ENCODE results near the gene ZBTB45.
"Not testable (repeated sequence)": the region's sequence is repeated elsewhere in the genome, so short reads cannot be mapped to it uniquely, and the experiment has no call there.

ZBTB45 gene

DNA sequence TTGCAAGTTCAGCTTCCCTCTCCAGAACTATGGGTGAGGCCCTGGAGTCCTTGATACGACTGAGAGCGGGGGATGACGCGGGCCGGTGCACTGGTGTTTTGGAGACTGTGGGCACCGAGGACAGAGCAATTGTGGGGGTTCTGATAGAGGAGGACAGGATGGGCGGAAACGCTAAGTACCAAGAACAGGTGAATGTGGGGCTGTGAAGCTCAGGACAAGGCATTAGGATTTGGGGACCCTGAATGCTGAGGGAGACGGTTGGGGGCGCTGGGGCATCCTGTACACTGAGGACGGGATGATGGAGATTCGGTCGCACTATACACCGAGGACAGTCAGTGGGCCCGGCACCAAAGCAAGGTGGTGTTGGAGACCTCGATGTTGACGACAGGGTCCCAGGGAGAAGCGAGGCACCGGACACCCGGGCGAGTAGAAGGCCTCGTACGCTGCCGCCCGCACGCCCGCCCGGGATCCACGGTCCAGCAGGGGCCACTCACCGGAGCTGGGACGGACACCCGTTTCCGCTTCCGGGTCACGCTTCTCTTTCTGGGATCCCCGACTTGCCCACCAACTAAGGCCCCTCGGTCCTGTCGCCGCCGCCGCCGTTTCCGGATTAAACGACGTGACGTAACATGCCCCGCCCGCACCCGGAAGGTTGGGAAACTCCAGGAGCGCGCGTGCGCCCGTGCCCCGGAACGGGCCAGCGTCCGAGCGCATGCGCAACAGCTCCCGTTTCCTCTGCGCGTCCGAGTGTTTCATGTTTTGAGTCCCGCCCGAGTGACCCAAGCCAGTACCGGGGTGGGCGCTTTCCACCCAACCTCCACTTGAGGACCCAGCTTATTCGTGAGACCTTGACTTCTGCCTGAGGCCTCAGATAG, 35.1 kb upstream of the ZBTB45 start, which contains the start of gene CHMP2A:
Gene CHMP2A, minus strand, starts transcription at position 612 of the 875 bp plus-strand sequence. CDS start 893 bp downstream, outside the sequence.
- peak; percentile 96 for DNase-seq

DNA sequence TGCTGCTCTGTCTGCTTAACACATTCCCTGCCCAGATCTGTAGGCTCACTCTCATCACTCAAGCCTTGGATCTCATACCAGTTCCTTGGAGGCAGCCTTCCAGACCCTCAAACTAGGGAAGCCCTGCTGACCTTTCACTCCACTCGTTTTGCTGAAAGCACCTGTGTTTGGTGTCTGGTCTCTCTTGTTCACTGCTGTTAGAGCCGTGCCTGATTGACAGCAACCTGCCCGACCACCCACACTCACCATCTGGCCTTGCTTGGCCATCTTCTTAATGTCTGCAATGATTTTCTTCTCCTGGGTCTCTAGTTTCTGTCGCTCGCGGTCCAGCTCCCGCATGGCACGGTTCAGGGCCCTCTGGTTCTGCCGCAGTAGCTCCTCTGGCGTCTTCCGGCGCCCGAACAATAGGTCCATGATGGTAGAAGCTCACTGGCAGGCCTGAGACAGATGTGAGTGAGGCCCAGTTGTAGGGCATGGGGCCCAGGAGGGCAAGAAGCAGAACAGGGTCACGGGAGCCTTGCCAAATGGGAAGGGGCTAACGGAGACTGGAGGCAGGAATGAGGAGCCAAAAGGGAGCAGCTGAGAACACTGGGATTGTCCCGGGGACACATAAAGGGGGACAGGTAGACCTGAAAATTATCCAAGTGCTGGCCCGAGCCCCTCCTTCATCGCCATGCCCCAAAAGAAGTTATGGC, 34.3 kb upstream of the ZBTB45 start:
- no peak for DNase-seq

DNA sequence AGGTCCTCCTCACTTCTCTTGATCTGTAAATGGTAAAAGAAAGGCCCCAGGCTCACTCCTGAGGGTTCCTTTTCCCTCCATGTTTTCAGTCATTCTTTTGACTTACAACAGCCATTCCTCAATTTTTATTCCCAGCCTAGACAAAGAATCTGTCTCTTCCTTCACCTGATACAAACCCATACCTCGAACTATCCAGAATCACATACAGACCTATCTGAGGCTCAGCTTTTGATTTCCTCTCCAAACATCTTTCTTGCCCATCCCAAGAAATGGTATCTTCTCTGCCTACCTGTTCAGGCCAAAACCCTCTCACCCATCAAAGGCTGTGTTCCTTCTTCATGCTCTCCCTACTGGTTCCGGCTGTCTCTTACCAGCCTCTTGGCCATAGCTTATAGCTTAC, 33.0 kb upstream of the ZBTB45 start:
- DNase-seq: no peak

DNA sequence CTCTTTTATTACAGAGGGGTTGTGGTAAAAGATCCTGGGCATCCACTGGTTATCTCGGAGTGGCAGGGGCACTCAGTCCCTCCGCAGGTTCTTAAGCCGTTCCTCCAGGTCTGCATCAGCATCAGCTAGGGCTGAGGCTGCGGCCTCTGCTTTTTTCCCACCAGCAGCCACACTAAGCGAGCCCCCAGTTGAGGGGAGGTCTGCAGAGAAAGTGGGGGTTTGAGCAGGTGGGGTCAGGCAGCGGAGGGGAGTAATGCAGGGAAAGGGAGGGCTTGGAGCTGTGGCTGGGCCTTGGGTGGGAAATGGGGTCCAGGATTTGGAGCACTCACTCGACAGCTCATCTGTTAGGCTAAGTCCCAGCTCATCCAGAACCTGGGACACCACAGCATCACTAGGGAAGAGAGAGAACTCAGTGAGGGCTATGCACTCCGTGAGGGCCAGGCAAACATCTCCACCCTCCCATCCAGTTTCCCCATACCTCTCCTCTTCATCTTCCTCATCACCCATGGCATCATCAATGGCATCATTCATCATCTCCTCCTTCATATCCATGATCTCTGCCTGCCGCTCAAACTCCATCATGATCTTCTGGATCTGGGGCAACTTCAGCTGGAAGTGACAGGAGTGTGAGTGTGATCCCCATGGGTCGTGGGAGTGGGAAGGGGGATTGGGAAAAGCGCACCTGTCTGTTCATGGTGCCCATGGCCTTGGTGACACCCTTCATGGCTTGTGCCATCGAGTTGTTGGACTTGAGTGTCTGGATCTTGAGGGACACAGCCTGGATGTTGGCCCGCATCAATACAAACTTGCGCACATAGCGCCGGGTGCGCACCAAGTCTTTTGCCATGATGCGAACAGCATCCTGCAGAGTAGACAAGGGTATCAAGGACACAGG, 32.2 kb upstream of the ZBTB45 start:
- DNase-seq: no peak

DNA sequence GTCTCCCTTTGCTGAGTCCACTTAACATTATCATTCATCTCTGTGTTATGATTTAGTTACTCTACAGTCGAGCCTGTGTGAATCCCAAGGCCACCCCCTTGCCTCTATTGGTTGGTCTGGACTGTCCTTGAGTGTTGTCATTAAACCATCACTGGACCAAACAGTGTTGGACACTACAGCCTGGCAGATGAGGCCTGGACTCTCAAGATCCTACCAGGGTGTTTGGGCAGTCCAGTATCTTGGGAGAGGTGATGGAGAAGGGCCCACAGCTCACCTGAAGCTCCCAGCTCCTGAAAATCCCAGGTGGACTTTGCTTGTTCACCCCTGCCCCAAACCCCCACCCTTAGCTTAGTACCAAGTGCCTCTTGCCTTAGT, 31.5 kb upstream of the ZBTB45 start:
- no peak for DNase-seq

DNA sequence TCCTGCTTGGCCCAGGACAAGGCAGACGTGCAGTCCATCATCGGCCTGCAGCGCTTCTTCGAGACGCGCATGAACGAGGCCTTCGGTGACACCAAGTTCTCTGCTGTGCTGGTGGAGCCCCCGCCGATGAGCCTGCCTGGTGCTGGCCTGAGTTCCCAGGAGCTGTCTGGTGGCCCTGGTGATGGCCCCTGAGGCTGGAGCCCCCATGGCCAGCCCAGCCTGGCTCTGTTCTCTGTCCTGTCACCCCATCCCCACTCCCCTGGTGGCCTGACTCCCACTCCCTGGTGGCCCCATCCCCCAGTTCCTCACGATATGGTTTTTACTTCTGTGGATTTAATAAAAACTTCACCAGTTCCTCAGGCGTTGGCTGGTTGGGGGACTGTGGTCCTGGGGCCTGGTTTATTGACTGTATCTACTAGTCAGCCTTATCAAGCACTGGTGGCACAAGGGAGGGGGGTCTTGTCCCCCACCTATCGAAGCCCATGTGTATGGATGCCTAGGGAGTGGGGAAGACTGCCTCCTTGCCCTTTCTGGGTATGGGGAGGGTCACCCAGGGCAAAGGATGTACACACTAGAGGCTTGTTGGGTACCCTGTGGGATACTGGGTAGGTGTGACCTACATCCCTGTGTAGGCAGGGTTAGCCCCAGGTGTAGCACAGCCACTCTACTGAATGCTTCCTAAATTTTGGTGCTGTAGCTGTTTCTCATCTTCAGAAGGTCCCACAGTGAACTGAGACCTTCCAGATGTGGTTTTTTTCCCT, 30.9 kb upstream of the ZBTB45 start:
- no peak for DNase-seq

DNA sequence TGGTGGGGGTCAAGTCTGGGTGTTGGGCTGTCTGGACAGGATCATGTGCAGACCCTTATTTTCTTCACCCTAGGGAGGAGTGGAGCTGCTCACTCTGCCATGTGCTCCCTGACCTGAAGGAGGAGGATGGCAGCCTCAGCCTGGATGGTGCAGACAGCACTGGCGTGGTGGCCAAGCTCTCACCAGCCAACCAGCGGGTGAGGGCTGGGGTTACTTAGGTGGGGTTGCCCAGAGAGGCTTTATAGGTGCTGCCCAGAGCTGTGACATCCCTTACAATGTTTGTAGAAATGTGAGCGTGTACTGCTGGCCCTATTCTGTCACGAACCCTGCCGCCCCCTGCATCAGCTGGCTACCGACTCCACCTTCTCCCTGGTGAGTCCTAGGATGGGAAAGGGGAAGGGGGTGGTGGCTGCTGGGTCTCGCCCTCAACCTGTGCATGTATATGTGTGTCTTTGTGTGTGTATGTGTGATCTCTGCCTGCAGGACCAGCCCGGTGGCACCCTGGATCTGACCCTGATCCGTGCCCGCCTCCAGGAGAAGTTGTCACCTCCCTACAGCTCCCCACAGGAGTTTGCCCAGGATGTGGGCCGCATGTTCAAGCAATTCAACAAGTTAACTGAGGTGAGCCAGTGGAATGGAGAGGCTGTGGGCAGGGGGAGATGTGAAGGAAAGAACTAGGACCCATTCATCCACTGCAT, 30.2 kb upstream of the ZBTB45 start:
- DNase-seq: no peak

DNA sequence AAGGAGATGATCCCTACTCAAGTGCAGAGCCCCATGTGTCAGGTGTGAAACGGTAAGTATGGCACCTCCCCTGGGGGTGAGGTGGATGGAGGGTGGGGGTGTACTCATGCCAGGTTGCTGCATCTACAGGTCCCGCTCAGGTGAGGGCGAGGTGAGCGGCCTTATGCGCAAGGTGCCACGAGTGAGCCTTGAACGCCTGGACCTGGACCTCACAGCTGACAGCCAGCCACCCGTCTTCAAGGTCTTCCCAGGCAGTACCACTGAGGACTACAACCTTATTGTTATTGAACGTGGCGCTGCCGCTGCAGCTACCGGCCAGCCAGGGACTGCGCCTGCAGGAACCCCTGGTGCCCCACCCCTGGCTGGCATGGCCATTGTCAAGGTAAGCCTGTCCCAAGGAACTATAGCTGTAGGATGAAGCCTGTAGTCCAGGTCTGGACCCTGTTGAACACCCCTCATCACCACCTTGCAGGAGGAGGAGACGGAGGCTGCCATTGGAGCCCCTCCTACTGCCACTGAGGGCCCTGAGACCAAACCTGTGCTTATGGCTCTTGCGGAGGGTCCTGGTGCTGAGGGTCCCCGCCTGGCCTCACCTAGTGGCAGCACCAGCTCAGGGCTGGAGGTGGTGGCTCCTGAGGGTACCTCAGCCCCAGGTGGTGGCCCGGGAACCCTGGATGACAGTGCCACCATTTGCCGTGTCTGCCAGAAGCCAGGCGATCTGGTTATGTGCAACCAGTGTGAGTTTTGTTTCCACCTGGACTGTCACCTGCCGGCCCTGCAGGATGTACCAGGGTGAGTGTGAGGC, 29.5 kb upstream of the ZBTB45 start:
- DNase-seq: no peak

DNA sequence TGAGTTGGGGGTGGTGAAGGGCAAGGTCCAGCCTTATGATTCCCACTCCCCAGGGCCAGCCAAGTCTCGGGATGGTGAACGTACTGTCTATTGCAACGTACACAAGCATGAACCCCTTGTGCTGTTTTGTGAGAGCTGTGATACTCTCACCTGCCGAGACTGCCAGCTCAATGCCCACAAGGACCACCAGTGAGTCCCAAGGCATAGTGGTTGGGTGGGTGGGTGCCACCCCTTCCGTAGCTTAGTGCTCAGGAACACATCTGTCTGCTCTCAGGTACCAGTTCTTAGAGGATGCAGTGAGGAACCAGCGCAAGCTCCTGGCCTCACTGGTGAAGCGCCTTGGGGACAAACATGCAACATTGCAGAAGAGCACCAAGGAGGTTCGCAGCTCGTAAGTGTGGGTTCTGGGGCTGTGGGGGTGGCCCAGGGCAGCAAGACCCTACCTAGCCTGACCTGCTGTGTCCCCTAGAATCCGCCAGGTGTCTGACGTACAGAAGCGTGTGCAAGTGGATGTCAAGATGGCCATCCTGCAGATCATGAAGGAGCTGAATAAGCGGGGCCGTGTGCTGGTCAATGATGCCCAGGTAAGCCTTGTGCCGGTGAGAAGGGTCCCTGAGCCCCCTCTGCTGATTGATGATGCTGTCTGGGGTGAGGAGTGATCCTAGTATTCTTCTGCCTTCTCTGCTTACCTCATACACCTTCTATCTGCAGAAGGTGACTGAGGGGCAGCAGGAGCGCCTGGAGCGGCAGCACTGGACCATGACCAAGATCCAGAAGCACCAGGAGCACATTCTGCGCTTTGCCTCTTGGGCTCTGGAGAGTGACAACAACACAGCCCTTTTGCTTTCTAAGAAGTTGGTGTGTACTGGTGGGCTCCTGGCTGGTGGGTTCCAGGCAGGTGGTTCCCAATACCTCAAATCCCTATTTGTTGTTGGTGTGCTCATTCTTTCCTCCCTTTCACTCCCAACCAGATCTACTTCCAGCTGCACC, 28.0 kb upstream of the ZBTB45 start:
- no peak for DNase-seq

DNA sequence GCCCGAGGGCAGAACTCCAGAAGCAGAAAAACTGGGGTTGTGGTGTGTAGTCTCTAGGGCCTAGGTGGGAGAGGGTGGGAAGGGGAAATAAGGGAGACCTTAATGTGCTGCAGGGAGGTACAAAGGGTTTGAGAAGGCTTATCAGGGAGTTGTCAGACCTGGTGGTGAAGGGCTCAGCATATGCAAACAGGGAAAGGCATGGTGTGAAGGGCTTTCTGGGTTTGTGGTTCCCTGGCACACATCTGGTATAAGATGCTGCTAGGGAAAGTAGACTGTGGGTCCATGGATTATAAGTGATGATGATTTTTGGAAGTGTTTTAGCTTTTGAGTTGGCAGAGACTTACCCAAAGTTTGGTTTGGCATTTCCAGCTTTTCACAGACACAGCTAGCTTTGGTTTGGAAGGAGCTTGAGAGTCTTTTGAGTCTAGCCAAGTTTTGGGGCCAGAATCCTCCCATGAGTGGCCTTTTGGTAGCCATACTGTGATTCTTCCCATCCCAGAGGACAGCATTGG, 26.5 kb upstream of the ZBTB45 start:
- no peak for DNase-seq

DNA sequence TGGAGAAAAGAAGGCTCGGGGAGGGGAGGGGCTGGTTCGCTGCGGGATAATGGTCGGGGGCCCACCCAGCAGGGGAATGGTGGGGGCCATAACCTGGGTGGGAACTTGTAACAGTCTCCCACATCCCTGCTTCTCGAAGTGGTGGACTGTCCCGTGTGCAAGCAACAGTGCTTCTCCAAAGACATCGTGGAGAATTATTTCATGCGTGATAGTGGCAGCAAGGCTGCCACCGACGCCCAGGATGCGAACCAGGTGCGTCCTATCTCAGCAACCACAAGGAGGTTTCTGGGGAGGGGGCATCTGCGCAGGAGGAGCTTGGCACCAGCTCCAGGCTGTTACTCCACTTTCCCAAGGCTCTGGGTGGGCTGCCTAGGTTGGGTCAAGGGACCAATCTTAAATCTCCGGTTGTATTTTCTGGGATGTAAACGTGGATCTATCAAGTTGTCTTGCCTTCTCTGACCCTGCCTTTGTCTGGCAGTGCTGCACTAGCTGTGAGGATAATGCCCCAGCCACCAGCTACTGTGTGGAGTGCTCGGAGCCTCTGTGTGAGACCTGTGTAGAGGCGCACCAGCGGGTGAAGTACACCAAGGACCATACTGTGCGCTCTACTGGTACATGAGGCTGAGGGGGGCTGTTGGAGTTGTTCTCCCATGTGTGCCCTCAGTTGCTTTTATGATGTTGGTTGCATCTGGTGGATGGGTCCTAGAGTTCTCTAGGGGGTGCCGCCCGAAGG, 25.8 kb upstream of the ZBTB45 start:
- DNase-seq: no peak

DNA sequence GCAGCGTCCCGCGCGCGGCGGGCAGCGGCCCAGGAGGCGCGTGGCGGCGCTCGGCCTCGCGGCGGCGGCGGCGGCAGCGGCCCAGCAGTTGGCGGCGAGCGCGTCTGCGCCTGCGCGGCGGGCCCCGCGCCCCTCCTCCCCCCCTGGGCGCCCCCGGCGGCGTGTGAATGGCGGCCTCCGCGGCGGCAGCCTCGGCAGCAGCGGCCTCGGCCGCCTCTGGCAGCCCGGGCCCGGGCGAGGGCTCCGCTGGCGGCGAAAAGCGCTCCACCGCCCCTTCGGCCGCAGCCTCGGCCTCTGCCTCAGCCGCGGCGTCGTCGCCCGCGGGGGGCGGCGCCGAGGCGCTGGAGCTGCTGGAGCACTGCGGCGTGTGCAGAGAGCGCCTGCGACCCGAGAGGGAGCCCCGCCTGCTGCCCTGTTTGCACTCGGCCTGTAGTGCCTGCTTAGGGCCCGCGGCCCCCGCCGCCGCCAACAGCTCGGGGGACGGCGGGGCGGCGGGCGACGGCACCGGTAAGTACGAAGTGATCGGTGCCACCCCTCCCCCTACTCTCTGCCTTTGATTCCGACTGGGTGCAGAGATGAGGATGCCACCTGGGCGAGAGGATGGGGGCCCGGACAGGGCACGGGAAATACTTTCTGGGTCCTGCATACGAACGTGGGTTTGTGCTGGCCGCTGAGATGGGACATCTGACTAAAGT, 25.1 kb upstream of the ZBTB45 start:
- peak; percentile 65 to 67 for DNase-seq

DNA sequence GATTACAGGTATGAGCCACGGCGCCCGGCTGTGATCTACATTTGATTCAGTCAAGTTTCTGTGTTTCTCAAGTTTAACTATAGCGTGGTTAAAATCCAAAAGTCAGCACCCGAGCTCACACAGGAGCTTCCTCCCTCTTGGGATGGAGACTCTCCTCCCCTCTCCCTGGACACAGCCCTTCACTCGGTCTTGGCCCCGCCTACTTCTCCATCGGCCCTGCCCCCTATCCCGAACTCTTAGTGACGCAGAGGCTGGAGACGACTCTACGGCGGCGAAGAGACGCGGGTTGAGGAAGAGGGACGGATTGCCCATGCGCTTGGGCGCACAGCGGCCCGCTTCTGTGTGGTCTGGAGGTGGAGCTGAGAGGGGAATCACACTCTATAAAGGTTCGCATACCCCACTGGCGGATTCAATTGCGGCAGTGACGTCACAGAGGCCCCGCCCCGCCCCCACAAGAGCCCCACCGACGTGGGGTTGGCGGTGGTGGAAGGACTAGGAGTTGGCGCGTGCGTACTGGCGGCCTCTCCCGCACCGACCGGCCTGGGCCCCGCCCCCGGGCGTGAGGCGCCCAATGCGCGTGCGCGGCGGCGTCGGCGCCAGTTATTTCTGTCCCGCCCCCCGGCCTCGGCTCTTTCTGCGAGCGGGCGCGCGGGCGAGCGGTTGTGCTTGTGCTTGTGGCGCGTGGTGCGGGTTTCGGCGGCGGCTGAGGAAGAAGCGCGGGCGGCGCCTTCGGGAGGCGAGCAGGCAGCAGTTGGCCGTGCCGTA, 24.4 kb upstream of the ZBTB45 start, which contains the start of gene TRIM28:
Gene TRIM28, plus strand, starts transcription at position 239 of the 765 bp plus-strand sequence. CDS start 694 bp downstream, outside the sequence.
- DNase-seq: peak; percentile 100

DNA sequence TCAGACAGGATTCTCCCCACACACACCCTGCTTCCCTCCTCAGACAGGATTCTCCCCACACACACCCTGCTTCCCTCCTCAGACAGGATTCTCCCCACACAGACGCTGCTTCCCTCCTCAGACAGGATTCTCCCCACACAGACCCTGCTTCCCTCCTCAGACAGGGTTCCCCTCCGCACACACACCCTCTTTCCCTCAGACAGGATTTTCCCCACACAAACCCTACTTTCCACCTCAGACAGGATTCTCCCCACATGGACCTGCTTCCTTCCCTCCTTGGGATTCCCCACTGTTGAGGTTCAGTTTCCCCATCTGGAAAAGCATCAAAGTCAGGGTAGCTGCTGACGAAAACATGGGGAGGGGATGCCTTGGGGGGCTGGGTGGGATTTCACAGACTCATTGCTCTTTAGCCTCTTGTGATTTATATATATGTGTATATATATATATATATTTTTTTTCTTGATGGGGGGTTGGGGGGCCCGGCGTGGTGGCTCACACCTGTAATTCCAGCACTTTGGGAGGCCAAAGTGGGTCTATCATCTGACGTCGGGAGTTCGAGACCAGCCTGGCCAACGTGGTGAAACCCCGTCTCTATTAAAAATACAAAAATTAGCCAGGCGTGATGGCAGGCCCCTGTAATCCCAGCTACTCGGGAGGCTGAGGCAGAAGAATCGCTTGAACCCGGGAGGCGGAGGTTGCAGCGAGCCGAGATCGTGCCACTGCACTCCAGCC, 23.2 kb upstream of the ZBTB45 start:
- DNase-seq: not testable (repeated sequence)

DNA sequence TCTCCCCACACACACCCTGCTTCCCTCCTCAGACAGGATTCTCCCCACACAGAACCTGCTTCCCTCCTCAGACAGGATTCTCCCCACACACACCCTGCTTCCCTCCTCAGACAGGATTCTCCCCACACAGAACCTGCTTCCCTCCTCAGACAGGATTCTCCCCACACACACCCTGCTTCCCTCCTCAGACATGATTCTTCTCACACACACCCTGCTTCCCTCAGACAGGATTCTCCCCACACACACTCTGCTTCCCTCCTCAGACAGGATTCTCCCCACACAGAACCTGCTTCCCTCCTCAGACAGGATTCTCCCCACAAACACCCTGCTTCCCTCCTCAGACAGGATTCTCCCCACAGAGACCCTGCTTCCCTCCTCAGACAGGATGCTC, 19.6 kb upstream of the ZBTB45 start:
- DNase-seq: not testable (repeated sequence)
